Measurements from ENCODE around the gene SWT1.

DNA sequence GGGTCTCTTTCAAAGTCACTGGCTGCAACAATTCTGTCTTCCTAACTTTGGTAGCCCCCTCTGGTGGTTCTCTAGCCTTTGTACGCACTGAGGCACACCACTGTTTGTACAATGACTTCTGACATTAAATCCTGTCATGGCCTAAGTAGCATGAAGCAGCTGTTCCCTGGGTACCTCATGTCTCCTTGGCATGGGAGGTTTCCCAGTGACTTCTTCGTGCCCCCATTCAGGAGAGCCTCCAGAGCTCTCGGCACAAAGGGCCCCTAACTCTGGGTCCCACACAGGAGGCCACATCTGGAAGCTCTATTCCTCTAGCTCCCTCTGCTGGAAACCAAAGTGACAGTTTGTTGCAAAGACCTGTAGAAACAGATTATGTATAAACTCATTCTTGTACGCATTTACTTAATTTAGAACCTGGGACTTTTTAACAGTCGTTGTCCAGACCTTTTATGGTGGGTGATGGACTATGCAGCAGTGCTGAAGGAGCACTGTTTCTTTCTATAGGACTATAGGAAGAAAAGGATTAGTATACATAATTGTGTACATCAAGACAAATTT, 13.4 kb downstream of the SWT1 start:
- TF ChIP-seq CTCF (IDR thresholded peaks at IDR 0.05) (peak in 2 of 3 donors; percentile 22 to 50), POLR2A (IDR thresholded peaks at IDR 0.05) (no peak), POLR2AphosphoS5 (IDR thresholded peaks at IDR 0.05) (no peak)
